ENCODE results near the gene TACC3.

The TACC3 gene

DNA sequence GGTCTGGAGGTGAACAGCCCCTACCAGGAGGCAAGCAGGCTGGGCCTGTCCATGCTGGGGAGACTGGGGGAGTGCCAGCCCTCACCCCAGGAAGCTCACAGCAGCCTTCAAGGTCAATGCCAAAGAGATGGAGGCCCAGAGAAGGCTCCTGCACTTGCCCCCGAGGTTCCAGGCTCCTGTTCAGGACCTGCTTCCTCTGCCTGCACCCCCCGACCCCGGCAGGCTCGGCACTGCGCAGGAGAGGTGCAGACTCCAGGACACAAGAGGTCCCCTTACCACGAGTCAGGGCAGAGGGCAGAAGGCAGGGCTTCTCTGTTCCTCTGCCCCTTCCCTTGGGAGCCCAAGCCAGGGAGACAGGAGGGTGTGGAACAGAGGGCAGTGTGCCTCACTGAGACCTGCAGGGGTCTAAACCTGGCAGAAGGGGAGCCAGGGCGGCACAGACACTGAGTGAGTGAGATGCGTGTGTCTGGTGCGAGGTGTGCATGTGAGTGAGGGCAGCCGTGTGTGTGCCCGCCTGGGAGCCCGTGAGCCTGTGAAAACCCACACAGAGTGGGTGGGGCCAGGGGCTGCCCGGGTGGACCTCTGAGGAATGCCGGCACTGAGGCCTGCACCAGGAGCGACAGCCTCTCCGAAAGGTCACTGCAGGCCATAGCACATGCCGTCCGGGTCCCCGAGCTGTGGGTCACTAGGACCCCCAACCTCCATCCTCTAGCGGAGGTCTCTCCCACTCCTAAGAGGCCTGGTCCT, 41.1 kb downstream of the TACC3 start:
- H3K27me3 Mint-ChIP-seq (ENCODE audit: low read depth): peaks cover 10% of the 10 kb centered on the region
- no peak overlapping the region for H3K27ac Mint-ChIP-seq
- no peaks in the 10 kb centered on the region for H3K9me3 Mint-ChIP-seq
- no peak overlapping the region for H3K4me3 Mint-ChIP-seq
- H3K36me3 Mint-ChIP-seq (ENCODE audit: low read depth): no peaks in the 10 kb centered on the region
- H3K4me1 Mint-ChIP-seq (ENCODE audit: low read depth): peaks cover 6% of the 10 kb centered on the region

DNA sequence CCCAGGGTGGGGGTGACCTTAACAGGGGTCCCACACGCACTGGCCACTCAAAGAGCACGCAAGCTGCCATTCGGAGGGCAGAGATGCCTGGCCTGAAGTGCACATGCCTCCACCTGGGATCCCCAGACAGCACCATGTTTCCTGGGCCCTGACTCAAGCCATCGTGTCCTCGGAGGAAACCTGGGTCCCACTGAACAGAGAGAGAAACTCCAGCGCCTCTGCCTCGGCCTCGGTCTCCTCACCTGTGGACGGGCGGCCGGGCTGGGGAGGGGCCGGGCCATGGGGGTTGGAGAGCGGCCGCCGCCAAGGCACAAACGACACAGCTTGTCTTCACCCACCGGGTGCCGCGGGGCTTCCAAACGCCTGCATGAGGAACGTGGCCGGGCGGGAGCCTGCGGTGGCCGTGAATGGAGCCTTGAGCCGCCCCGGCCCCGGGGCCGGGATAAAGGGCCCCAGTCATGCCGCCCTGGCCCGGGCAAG, 41.8 kb downstream of the TACC3 start:
- peaks cover 6% of the 10 kb centered on the region for H3K4me1 Mint-ChIP-seq (ENCODE audit: low read depth)
- peaks cover 10% of the 10 kb centered on the region for H3K27me3 Mint-ChIP-seq (ENCODE audit: low read depth)
- no peaks in the 10 kb centered on the region for H3K36me3 Mint-ChIP-seq (ENCODE audit: low read depth)
- H3K27ac Mint-ChIP-seq: no peak overlapping the region
- H3K4me3 Mint-ChIP-seq: no peak overlapping the region
- no peaks in the 10 kb centered on the region for H3K9me3 Mint-ChIP-seq

DNA sequence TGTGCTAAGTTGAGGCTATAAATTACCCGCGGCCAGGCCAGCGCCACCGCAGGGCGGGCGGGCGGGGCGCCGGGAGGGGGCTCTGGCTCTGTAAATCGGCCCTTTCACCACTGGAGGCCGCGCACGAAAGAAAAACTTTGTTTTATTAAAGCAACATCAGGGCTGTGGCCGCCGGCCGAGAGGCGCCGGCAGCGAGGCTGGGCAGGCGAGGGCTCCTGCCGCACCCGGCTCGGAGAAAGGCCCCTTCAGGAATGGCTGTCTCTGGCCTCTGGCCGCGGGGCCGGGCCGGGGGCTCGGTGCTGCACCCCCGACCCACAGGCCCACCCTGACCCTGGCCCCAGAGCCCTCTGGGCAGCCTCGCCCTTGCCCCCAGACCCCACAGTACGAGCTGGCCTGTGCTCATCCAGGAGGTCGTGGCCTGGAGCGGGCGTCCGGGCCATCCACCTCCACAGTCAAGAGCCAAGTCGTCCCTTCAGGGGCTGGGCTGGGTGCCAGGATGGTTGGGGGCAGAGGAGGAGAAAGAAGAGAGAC, 42.3 kb downstream of the TACC3 start:
- H3K9me3 Mint-ChIP-seq: no peaks in the 10 kb centered on the region
- peaks cover 14% of the 10 kb centered on the region for H3K27me3 Mint-ChIP-seq (ENCODE audit: low read depth)
- H3K4me1 Mint-ChIP-seq (ENCODE audit: low read depth): peaks cover 8% of the 10 kb centered on the region
- no peak overlapping the region for H3K4me3 Mint-ChIP-seq
- H3K36me3 Mint-ChIP-seq (ENCODE audit: low read depth): no peaks in the 10 kb centered on the region
- H3K27ac Mint-ChIP-seq: no peak overlapping the region

DNA sequence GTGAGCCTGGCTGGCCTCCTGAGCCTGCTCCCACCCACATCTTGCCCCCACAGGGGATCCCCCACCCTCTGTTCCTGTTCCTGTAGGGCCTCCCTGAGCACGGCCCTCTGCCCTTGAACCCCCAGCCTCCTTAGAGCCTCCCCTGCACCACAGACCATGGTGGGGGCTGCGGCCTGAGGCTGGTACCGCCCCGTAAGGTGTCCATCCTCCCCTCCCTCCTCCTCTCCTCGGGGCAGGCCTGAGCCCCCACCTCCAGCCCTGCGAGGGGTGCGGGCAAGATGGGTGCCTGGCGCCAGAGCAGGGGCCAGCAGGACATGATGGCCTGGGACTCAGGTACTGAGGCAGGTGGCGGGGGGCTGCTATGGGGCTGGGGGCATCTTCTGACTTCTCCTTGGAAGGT, 43.3 kb downstream of the TACC3 start:
- Mint-ChIP-seq H3K9me3 (no peaks in the 10 kb centered on the region), H3K4me1 (ENCODE audit: low read depth) (peaks cover 8% of the 10 kb centered on the region), H3K36me3 (ENCODE audit: low read depth) (no peaks in the 10 kb centered on the region), H3K27ac (no peak overlapping the region), H3K4me3 (no peak overlapping the region), H3K27me3 (ENCODE audit: low read depth) (peaks cover 15% of the 10 kb centered on the region)

DNA sequence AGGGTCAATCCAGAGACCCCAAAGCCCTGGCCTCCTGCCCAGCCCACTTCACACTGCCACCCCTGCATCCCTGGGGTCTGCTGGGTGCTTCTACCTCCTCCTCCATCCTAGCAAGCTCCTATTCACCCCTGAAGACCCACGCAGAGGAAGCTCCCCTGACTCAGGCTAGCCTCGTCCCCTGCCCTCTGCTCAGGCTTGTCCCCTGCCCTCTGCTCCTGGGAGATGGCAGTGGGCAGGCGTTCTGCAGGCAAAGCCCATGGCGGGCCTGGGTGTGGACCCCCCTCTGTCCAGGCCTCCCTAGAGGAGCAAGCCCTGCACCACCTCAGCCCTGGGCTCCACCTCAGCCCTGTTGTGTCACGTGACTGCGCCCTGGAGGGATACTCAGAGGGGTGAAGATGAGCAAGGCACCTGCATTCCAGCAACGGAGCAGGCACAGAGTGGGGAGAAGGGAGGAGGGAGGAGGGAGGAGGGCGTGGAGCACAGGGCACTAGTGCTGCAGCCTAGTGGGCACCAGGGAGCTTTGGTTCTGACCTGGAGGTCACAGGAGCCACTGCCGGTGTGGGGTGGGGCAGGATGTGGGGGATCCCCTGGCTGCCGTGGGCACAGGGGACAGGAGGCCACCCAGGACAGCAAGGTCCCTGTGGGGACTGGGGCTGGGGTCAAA, 44.2 kb downstream of the TACC3 start:
- Mint-ChIP-seq H3K27me3 (ENCODE audit: low read depth) (peaks cover 15% of the 10 kb centered on the region), H3K27ac (no peak overlapping the region), H3K36me3 (ENCODE audit: low read depth) (no peaks in the 10 kb centered on the region), H3K9me3 (no peaks in the 10 kb centered on the region), H3K4me1 (ENCODE audit: low read depth) (peaks cover 3% of the 10 kb centered on the region), H3K4me3 (peak overlapping the region; percentile 19)

DNA sequence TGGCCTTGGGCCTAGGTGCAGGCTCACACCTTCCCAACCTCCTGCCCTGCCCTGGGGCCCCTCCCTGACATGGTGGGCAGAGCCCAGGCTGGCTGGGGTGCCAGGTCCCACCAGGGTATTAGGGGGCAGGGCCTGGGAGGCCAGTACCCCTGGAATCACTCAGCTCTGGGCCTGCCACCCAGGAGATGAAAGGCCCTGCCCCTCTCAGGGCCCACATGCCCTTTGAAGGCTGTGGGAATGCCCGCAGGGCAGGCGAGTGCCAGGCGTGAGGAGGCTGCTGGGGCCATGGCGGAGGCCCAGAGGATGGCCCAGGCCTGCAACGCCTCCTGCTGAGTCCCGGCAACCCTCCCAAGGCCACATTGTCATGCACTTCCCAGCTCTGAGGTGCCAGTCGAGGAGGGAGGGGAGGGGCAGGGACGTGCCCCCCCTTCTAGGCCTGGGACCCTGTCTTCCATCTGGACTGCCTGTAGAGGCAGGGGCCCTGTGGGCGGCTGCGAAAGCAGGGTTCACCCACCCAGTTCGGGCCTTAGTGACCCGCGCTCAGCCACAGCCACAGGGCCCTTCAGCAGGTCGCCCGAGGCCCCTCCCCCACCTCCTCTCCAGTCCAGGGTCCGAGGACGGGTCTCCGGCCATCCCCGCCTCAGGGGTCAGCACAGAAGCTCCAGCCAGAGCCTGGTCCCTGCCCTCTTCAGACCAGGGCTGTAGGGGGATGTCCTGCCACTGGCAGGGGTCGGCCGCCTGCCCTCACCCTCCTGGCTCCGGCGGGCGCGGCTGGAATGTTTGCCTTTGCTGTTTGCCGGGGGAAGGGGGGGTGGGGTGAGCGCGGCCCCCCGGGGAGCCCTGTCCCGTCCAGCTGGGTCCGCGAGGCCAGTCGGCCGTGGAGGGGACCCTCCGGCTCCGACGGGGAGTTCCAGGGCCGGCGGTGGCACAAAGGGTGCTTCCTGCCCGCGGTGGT, 45.1 kb downstream of the TACC3 start:
- Mint-ChIP-seq H3K27ac (no peak overlapping the region), H3K36me3 (ENCODE audit: low read depth) (no peaks in the 10 kb centered on the region), H3K9me3 (no peaks in the 10 kb centered on the region), H3K27me3 (ENCODE audit: low read depth) (peaks cover 15% of the 10 kb centered on the region), H3K4me3 (no peak overlapping the region), H3K4me1 (ENCODE audit: low read depth) (peaks cover 3% of the 10 kb centered on the region)

DNA sequence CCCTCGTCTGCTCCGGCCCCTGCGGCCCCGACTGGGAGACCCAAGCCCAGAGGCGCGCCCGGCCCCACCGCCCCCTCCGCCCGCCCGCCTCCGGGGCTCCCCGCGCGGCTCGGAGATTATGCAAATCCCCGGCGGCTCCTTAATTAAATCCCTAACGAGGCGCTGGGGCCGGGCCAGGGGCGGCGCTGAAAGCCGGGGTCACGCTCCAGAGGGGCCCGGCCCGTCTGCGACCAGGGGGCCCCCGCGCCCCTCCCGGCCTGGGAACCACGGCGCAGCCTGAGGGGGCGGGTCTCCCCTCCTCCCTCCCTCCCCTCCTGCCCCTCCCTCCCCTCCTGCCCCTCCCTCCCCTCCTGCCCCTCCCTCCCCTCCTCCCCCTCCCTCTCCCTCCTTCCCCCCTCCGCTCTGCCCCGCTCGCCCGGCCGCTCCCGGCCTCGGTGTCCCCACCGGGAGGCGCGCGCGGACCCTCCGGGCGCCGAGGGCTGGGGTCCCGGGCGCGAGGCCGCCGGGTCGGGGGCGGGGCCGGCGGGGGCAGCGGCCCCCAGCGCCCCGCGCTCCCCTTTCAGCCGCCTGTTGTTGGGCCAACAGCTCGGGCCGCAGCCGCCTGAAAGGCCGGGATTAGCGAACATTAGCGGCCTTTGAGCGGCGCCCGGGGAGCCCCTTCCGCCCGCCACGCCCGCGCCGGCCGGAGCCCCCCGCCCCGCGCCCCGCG, 45.9 kb downstream of the TACC3 start:
- no peaks in the 10 kb centered on the region for H3K36me3 Mint-ChIP-seq (ENCODE audit: low read depth)
- H3K27ac Mint-ChIP-seq: no peak overlapping the region
- H3K4me3 Mint-ChIP-seq: no peak overlapping the region
- peaks cover 12% of the 10 kb centered on the region for H3K27me3 Mint-ChIP-seq (ENCODE audit: low read depth)
- peaks cover 3% of the 10 kb centered on the region for H3K4me1 Mint-ChIP-seq (ENCODE audit: low read depth)
- no peaks in the 10 kb centered on the region for H3K9me3 Mint-ChIP-seq

DNA sequence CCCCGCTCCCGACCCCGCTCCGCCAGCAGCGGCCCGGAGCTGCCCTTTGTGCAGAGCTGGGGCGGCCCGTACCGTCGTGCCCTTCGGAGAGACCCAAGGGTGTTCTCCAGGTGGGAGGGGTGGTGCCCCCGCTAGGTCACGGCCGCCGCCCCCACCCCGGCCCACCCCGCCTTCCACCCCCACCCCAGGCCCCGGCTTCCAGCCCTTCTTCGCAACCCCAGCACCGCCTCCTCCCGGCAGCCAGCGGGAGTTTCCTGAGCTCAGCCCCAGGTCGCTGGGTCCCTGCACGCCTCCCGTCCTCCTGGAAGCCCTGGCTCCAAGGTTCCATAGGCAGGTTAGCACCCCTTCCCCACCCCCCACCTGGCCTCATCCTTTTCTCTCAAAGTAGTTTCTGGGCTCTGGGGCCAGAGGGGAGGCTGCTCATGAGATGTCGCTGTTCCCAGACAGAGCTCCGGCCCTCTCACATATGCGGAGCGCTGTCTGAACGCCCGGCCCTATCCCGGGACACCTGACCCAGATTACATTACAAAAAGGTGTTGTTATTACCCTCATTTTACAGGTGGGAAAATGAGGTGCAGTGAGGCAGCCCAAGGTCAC, 46.5 kb downstream of the TACC3 start:
- Mint-ChIP-seq H3K36me3 (ENCODE audit: low read depth) (no peaks in the 10 kb centered on the region), H3K27ac (no peak overlapping the region), H3K9me3 (no peaks in the 10 kb centered on the region), H3K4me1 (ENCODE audit: low read depth) (peaks cover 3% of the 10 kb centered on the region), H3K27me3 (ENCODE audit: low read depth) (peaks cover 8% of the 10 kb centered on the region), H3K4me3 (peak overlapping the region; percentile 44)

DNA sequence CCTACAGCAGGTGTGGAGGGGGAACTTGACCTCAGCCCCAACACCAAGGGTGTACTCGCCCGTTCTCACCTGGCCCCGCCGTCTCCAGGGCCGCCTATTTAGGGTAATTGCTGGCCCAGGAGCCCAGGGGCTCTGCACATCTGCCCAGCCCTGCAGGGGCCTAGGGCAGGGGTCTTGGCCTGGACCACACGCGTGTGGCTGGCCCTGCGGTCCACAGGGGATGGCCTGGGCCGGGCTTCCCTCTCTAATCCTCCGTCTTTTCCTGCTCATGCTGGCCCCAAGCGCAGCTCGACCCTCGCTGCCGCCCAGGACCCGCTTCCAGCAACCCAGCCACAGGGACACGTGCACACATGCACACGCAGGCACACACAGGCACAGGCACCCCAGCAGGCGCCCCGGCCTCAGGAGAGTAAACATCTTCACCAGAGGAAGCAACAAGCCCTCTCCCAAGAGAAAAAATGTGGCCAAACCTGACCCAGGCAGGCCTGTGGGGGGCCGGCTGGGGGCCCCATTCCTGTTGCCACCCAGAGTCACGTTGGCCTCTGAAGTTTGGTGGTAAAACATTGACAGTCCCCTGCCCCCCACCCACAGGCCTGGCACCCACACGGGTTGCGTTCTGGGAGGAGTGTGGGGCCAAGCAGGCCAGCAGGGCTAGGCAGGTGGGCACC, 47.2 kb downstream of the TACC3 start:
- no peaks in the 10 kb centered on the region for H3K36me3 Mint-ChIP-seq (ENCODE audit: low read depth)
- H3K27me3 Mint-ChIP-seq (ENCODE audit: low read depth): peaks cover 8% of the 10 kb centered on the region
- no peak overlapping the region for H3K27ac Mint-ChIP-seq
- H3K4me3 Mint-ChIP-seq: peak overlapping the region; percentile 79
- H3K9me3 Mint-ChIP-seq: no peaks in the 10 kb centered on the region
- H3K4me1 Mint-ChIP-seq (ENCODE audit: low read depth): peaks cover 3% of the 10 kb centered on the region

DNA sequence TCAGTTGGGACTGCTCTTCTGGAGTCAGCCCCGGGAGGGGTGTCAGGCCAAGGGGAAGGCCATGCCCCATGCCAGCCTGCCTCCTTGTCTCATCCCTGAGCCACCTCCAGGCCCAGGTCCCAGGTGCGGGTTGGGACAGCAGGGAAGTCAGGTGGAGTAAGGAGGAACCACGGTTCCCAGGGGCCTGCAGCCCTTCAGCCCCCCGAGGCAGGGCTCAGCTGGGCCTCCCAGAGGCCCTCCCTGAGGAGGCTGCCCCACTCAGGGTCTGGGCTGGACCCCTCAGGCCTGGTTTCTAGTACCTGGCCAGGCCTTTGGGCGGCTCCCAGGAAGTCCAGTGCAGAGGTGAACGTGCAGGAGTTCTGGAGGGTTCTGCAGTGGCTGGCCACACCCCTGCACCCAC, 48.4 kb downstream of the TACC3 start:
- Mint-ChIP-seq H3K4me1 (ENCODE audit: low read depth) (peaks cover 3% of the 10 kb centered on the region), H3K27me3 (ENCODE audit: low read depth) (peaks cover 4% of the 10 kb centered on the region), H3K9me3 (no peaks in the 10 kb centered on the region), H3K4me3 (no peak overlapping the region), H3K27ac (no peak overlapping the region), H3K36me3 (ENCODE audit: low read depth) (no peaks in the 10 kb centered on the region)

DNA sequence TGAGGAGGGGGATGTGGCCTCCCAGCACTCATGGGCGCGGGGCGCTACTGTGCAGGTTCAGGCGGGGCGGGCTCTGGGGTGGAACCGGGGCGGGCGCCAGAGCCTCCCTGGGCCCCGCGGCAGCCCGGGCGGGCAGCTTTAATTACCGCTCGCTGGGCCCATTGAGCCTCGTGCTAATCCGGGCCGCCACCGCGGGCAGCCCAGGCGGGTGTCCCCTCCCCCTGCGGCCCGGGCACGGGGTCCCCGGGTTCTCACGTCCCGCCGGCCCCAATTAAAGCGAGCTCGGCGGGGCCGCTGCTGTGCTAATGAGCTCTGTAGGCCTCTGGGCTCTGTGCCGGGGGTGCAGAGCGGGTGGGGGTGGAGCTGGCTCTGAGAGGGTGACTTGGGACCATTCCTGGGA, 48.9 kb downstream of the TACC3 start:
- H3K4me1 Mint-ChIP-seq (ENCODE audit: low read depth): peaks cover 3% of the 10 kb centered on the region
- peaks cover 4% of the 10 kb centered on the region for H3K27me3 Mint-ChIP-seq (ENCODE audit: low read depth)
- no peak overlapping the region for H3K4me3 Mint-ChIP-seq
- H3K27ac Mint-ChIP-seq: no peak overlapping the region
- no peaks in the 10 kb centered on the region for H3K36me3 Mint-ChIP-seq (ENCODE audit: low read depth)
- H3K9me3 Mint-ChIP-seq: no peaks in the 10 kb centered on the region

DNA sequence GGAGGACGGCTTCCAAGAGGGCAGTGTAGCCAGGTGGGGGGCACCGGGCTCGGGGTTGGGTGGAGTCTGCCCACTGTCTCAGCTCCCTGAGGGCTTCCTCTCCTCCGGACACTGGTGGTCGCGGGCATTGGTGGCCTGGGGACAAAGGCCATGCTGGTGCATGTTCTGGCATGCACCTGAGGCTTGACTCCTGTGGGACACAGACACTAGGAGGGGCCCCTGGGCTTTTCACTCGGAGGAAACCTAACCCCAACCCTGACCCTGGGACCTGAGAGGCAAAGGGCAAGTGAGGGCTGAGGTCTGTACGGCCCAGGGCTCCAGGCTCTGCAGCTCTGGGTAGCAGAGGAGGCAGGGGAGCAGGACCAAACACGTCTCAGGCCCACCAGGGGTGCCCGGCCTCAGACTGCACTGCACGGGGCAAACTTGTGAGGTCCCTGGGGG, 49.5 kb downstream of the TACC3 start:
- Mint-ChIP-seq H3K4me3 (no peak overlapping the region), H3K36me3 (ENCODE audit: low read depth) (no peaks in the 10 kb centered on the region), H3K4me1 (ENCODE audit: low read depth) (peaks cover 2% of the 10 kb centered on the region), H3K27me3 (ENCODE audit: low read depth) (peaks cover 4% of the 10 kb centered on the region), H3K9me3 (no peaks in the 10 kb centered on the region), H3K27ac (no peak overlapping the region)
